ENCODE measurements around the gene TSNAXIP1.

The TSNAXIP1 gene

DNA sequence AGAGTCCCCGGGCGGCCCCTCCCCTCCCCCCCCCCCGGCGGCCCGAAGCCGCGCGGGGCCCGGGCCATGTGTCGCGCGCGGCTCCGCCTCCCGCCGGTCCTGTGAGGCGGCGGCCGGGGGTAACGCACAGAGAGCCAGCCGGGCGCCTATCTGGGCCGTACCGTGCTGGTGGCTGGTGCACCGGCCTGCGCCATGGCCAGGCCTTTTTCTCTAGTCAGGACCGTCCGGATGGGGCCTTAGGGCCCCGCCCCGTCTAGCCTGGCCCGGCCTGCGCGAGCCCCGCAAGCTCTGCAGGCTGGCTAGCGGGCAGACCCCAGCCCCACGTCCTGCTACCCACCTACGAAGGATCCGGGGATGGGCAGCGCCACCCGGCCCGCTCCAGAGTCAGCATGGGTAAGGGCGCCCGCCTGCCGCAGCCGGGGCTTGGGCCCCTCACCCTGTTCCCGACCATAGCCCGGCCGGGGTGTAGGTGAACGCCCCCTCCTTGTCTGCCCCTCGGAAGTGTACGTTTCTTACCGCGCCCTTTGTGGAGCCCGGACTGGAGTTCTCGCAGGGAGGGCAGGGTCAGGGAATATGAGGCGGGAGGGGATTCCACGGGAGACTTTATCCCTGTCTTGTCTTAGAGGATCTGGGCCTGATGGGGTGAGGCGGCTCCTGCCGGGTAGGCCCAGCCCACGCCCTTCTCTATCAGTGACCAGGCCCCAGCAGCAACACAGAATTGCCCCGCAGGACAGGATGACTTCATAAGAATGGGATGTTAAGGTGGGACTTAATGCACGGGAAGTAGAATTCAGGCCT is 40.6 kb downstream of the TSNAXIP1 start, which contains the start of gene CENPT:
CENPT (minus strand) TSS at position 630 of the 798 bp plus-strand sequence. CDS start 13,834 bp downstream, outside the sequence.
- DNase-seq (ENCODE audit: low read depth), result peak; percentile 57
- no peak for TF ChIP-seq CTCF (IDR thresholded peaks at IDR 0.05; ENCODE audit: low read length, missing control alignments)

DNA sequence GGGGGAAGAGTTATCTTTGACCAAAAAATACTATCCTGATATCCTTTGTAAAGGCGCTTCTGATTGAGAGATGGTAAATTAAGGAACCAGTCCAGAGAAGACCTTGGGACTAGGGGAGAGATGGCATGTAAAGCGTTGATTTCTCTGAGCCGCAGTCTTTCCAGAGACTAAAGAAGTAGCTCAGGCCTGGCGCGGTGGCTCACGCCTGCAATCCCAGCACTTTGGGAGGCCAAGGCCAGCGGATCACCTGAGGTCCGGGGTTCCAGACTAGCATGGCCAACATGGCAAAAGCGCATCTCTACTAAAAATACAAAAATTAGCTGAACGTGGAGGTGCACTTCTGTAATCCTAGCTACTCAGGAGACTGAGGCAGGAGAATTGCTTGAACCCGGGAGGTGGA is 41.4 kb downstream of the TSNAXIP1 start:
- no peak for DNase-seq (ENCODE audit: low read depth)
- peak overlapping the region; percentile 92 for H3K4me3 ChIP-seq (replicated peaks; ENCODE audit: low read depth, low read length)
- TF ChIP-seq CTCF (IDR thresholded peaks at IDR 0.05; ENCODE audit: low read length, missing control alignments), result no peak

More for the DNA sequence above, 40.6 kb downstream of the TSNAXIP1 start, which contains the start of gene CENPT:
- peak within 1 kb of the TSS; percentile 92 for H3K4me3 ChIP-seq (replicated peaks; ENCODE audit: low read depth, low read length)

DNA sequence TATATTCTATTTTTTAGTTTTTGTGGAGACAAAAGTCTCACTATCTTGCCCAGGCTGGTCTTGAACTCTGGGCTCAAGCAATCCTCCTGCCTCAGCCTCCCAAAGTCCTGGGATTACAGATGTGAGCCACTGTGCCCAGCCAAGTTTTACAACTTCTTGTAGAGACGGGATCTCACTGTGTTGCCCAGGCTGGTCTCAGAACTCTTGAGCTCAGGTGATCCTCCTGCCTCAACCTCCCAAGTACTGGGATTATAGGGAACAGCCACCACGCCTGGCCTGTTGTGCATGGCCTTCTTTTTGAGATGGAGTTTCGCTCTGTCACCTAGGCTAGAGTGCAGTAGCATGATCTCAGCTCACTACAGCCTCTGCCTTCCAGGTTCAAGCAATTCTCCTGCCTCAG is 47.0 kb downstream of the TSNAXIP1 start:
- H3K4me3 ChIP-seq (replicated peaks; ENCODE audit: low read depth, low read length), result no peak overlapping the region
- TF ChIP-seq CTCF (IDR thresholded peaks at IDR 0.05; ENCODE audit: low read length, missing control alignments), result no peak
- no peak for DNase-seq (ENCODE audit: low read depth)

- DNase-seq (ENCODE audit: low read depth), result no peak
- TF ChIP-seq CTCF (IDR thresholded peaks at IDR 0.05; ENCODE audit: low read length, missing control alignments), result no peak
- H3K4me3 ChIP-seq (replicated peaks; ENCODE audit: low read depth, low read length), result no peak overlapping the region
Observed at GRCh38 chr16:67855789-67856188, 49.1 kb downstream of the TSNAXIP1 start.

- DNase-seq (ENCODE audit: low read depth), result no peak
- no peak for TF ChIP-seq CTCF (IDR thresholded peaks at IDR 0.05; ENCODE audit: low read length, missing control alignments)
- no peak overlapping the region for H3K4me3 ChIP-seq (replicated peaks; ENCODE audit: low read depth, low read length)
Observed at GRCh38 chr16:67856927-67857546, 50.3 kb downstream of the TSNAXIP1 start.

- peak; percentile 96 for DNase-seq (ENCODE audit: low read depth)
- no peak for TF ChIP-seq CTCF (IDR thresholded peaks at IDR 0.05; ENCODE audit: low read length, missing control alignments)
- H3K4me3 ChIP-seq (replicated peaks; ENCODE audit: low read depth, low read length), result no peak overlapping the region
Observed at GRCh38 chr16:67857547-67858233, 51.0 kb downstream of the TSNAXIP1 start.
